HG02981 (cell line): ENCODE data around the gene UVSSA.

Experiments used
- ATAC-seq: cut with Tn5 transposase; IDR thresholded peaks from one replicate; pipeline ENCODE4 v1.9.1; 2021; ENCODE audit warnings: mild to moderate bottlenecking, moderate library complexity; ENCODE audit not compliant: unreplicated experiment

The UVSSA gene

DNA sequence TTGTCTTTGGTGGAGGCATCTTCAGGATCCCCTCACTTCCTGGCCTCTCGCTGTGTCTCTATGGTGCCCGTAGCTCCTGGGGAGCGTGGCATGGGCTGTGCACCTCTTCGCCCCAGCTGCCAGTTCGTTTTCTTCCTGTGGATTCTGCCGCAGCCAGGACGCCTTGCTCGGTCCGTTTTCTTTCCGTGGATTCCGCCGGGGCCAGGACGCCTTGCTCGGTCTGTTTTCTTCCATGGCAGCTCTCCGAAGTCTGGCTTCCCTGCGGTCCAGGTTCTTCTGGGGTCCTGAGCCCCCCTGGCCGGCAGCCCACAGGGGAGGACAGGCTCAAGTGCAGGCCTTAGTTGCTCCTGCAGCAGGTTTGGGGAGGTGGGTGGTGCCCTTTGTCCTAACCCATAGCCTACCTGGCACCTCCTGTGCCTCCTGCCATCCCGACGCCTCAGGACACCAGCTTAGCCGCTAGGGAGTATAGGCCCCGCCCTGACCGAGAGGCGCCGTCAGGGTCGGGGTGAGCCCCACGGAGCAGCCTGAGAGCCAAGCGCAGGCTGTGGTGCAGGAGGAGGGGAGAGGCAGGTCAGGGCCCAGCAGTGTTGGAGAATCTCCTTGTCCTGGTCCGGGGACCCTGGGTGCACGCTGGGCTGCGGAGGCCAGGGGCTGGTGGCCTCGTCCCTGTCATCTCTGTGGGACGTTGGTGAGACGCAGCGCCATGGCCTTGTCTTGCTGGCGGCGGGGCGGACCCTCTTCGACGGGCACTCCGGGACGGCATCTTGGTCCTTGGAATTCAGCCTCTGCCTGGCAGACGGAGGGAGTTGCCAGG, 27.1 kb downstream of the UVSSA start:
- no peak for ATAC-seq

GRCh38 chr4:1374706-1375045, 27.7 kb downstream of the UVSSA start:
- no peak for ATAC-seq

DNA sequence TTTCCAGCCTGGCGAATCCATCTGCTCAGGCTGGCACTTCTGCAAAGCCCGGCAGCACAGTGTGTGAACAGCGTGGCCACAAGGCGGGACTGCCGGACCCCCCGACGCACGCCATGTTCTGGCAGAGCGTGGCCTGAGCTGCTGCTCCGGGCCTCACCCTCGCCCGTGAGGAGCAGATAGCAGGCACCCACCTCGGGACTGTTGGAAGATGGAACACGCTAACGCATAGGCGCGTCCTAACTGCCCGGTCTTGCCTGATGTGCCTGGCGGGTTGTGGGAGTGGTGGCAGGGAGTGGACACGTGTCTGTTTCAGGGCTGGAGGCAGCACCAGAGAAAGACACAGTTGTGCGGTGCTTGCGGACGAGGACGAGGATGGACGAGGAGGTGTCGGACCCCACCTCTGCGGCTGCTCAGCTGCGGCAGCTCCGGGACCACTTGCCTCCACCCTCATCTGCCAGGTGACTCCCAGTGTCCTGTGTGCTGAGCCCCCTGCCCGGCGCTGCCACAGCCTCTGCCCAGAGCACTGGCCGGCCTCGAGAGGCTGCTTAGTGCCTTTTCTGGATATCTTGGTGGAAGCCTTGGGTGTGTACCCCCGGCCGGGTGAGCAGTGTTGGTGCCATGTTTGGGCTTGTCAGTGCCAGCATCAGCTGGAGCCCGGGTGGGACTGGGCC, 28.2 kb downstream of the UVSSA start:
- no peak for ATAC-seq

DNA sequence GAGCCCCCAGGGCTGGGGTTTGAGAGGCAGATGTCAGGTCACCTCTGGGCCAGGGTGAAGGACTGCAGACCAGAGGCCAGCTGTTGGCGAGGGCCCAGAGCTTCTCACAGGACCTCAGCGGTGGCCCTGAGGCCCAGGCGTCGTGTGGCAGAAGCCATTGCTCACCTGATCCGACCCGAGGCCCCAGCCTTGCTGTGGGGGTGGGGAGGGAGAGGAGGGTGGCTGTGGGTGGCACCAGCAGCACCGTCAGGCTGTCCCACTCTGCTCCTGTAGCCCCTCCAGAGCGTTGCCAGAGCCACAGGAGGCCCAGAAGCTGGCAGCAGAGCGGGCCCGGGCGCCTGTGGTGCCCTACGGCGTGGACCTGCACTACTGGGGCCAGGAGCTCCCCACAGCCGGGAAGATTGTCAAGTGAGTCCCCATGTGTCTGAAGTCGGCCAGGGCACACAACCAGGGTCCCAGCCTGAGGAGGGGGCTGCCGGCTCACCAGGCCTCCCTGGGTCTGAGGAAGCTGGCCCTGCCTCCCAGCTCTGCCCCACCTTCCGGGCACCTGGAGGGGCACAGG, 28.8 kb downstream of the UVSSA start:
- ATAC-seq, result no peak

GRCh38 chr4:1376391-1376840, 29.4 kb downstream of the UVSSA start:
- no peak for ATAC-seq

GRCh38 chr4:1376841-1377605, 30.0 kb downstream of the UVSSA start:
- ATAC-seq, result no peak

DNA sequence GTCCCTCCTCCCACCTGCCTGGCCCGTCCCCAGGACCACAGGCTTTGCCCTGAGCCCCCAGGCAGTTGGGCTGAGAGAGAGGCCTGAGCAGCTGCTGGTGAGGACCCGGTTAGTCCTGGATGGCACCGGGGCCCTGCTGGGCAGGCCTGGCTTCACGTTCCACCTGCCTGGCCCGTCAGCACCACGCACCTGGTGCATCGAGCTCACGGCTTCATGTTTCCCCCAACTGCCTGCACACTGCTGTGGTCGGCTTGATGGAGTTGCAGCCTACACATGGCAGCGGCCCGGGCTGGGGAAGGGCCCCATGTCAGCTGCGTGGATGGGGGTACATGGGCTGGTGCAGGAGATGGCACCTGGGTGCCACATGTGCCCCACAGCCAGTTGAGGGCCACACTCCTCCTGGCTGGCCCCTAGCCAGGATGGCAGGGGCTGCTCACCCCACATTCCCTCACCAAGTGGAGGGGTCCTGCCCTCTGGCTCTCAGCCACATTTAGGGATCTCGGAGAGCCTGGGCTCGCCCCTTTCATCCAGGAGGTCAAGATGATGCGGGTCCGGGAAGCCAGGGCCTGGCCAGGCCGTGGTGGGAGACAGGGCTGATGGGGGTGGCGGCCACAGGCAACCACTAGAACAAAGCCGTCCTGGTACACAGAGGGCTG, 30.7 kb downstream of the UVSSA start:
- ATAC-seq, result no peak

- no peak for ATAC-seq
These were observed 31.7 kb downstream of the UVSSA start for GRCh38 chr4:1378559-1379231.

DNA sequence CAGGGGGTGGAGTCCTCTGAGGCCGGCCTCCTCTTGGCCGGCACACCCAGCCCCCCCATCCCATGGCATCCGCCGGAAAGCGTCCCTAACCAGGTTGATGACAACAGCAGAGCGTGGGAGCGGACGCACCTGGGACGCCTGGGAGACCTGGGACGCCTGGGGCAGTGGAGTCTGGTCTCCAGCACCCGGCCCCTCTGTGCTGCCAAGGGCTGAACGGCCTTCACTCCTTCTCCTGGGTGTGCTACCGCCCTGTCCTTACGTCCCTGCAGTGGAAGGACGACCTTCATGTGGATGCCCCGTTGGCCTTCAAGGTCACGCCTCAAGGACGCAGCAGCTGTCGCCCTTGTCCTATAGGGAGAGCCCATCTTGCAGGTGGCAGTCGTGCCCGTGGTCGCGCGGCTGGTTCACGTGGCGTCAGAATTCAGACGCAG, 32.4 kb downstream of the UVSSA start:
- ATAC-seq, result no peak

DNA sequence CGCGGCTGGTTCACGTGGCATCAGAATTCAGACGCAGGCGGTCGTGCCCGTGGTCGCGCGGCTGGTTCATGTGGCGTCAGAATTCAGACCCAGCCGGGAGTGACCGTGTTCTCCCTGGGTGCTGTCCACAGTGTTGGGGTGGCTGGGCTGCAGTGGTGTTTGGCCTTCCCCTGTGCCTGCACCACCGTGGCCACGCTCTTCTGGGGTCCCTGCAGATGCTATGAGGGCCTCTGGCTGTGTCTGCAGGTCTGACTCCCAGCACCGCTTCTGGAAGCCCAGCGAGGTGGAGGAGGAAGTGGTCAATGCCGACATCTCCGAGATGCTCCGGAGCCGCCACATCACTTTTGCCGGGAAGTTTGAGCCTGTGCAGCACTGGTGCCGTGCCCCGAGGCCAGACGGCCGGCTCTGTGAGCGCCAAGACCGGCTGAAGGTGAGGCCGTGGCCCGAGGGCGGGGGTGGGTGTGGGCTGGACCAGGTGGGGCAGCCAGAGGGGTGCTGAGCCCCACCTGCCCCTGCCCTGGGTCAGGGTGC, 32.9 kb downstream of the UVSSA start:
- ATAC-seq, result no peak

GRCh38 chr4:1380368-1381151, 33.6 kb downstream of the UVSSA start:
- no peak for ATAC-seq

DNA sequence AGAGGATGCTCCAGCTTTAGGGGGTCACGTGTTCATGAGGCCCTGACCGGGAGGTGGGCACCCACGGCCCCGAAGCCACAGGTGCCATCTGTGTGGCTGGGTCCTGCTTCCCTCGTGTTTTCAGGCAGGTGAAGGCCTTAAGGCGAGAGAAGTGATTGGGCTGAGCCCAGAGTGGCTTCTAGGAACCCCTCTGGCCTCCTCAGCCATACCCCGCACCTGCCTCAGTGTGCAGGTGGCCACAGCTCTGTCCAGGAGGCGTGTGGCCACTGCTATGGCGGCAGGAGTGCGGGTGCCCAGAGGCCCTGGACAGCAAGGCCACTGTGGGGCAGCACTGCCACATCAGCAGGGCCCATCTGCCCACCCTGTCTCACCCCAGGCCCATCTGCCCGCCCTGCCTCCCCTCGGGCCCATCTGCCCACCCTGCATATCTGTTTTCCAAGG, 34.2 kb downstream of the UVSSA start:
- no peak for ATAC-seq

GRCh38 chr4:1381944-1382541, 35.0 kb downstream of the UVSSA start:
- ATAC-seq, result no peak

- no peak for ATAC-seq
These were observed 36.0 kb downstream of the UVSSA start for GRCh38 chr4:1382776-1383727.

DNA sequence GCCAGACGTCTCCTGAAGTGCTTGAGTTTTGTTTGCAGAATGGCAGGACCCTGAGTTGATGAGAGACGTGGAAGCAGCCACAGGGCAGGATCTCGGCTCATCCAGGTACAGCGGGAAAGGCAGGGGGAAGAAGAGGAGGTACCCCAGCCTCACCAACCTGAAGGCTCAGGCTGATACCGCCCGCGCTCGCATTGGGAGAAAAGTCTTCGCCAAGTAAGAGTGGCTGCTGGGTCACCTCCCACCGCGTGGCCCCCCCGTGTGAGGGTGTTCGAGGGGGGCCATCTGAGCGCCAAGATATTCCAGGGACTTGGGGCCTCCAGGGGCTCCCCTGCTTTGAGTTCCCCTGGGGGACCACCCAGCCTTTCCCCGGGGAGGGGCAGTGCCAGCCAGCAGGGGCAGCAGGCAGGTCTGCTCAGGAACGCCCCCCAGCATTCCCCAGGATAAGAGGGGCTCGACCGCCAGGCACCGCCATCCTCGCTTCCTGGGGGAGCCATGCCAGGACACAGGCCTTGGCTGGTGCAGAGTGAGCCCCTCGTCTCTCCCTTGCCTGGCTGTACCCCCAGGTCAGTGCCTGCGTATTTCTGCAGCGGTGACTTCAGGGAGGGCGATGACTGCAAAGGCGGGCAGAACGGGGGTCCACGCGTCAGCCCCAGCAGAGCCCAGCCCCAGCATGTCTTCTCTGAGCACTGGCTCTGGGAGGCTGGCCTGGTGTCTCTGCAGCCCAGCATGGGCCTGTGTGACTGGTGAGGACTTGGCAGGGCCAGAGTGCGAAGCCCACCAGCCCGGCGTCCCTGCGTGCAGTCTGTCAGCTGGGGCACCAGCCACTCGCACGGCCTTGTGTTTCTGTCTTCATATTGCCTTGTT, 37.0 kb downstream of the UVSSA start:
- ATAC-seq, result no peak

DNA sequence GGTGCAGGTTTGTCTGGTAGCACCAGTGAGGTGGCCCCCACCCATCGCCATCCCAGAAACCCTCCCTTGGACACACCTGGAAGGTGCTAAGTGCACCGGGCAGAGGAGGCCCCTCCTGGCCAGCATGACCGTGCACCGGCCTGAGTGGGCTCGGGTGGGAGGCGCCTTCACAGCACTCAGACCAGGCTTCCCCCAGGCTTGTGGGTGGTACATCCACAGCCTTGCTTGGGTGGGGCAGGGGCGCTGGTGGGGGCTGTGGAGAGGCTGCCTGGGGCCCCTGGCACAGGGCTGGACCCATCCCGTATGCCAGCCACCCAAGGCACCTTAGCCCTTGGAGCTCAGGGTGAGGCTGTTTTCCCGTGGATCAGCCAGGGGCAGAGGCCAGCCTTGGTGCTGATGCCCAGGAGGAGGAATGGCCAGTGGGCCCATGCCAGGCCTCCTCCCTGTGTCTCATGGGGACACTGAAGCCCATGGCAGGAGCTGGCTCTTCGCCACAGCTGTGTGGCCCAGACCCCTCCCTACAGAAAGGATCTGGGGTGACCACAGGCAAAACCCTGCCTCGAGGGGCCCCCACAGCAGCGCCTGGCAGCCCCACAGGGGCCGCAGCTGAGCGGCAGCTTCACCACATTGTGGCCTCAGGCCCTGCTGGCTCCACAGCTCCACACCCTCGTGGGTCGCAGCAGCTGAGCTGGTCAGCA, 37.8 kb downstream of the UVSSA start:
- no peak for ATAC-seq
